ENCODE measurements around the gene TBRG1.

DNA sequence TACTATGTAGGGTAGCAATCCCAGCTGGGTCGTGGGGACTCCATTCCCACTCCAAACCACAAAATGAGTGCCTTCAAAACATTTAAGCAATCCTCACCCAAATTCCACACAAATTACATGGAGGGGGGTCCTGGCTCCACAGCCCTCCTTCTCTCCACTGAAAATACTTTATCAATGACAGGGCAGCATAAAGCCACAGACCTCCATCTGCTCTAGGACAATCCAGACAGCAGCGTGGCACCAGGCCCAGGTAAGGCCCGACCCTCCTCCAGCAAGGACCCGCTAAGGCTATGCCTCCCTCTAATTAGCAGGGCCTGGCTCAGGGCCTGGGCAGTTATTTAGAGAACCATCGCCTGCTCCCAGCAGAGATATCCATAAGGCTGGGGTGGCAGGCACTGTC, 11.6 kb upstream of the TBRG1 start, which contains the start of gene PANX3:
- TF ChIP-seq, protein P1, sequence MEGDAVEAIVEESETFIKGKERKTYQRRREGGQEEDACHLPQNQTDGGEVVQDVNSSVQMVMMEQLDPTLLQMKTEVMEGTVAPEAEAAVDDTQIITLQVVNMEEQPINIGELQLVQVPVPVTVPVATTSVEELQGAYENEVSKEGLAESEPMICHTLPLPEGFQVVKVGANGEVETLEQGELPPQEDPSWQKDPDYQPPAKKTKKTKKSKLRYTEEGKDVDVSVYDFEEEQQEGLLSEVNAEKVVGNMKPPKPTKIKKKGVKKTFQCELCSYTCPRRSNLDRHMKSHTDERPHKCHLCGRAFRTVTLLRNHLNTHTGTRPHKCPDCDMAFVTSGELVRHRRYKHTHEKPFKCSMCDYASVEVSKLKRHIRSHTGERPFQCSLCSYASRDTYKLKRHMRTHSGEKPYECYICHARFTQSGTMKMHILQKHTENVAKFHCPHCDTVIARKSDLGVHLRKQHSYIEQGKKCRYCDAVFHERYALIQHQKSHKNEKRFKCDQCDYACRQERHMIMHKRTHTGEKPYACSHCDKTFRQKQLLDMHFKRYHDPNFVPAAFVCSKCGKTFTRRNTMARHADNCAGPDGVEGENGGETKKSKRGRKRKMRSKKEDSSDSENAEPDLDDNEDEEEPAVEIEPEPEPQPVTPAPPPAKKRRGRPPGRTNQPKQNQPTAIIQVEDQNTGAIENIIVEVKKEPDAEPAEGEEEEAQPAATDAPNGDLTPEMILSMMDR (conservative IDR thresholded peaks at IDR 0.05; ENCODE audit: low read depth, low read length) = no peak
- TF ChIP-seq EZH2 (IDR thresholded peaks at IDR 0.05; ENCODE audit: low read length, unreplicated experiment) = no peak
